Mammary epithelial cell (primary cell): ENCODE data around the gene NAPSA.
"Not testable (repeated sequence)": the region's sequence is repeated elsewhere in the genome, so short reads cannot be mapped to it uniquely, and the experiment has no call there.

Experiments used
- CTCF ChIP-seq, 2 donors: IDR thresholded peaks in 1 of 2; conservative IDR thresholded peaks in 1 of 2; 2 replicates each; pipeline ENCODE4 v1.5.1; 2011 to 2012; ENCODE audit warnings: inconsistent platforms in 2 of 2, low read length in 2 of 2, mild to moderate bottlenecking in 2 of 2, control low read depth in 1 of 2, low read depth in 1 of 2; ENCODE audit not compliant: insufficient read depth in 1 of 2; ENCODE audit errors: extremely low read depth in 1 of 2
- EZH2 ChIP-seq: IDR thresholded peaks from 2 replicates; pipeline ENCODE4 v1.6.1; 2012; ENCODE audit warnings: low read length, inconsistent platforms, borderline replicate concordance

- TF ChIP-seq CTCF (conservative IDR thresholded peaks at IDR 0.05 in 1 of 2, IDR thresholded peaks at IDR 0.05 in 1 of 2; ENCODE audit: extremely low read depth in 1 of 2, insufficient read depth in 1 of 2, low read depth in 1 of 2, low read length in 2 of 2); EZH2: not testable (repeated sequence)
Measured at GRCh38 chr19:50329926-50330294, 35.5 kb downstream of the NAPSA start.
